GM12864 (cell line): ENCODE results near the gene PLA2G6.

ENCODE experiments used
- DNase-seq: peaks from one replicate; pipeline ENCODE4 v3.0.0-alpha.2; 2011; ENCODE audit warnings: low read depth
- H3K4me3 ChIP-seq: 2 replicates; pipeline ENCODE4 v1.5.1; 2011; ENCODE audit warnings: mild to moderate bottlenecking, low read depth, low read length, control low read depth
- CTCF ChIP-seq: IDR thresholded peaks from 2 replicates; pipeline ENCODE4 v1.5.1; 2011; ENCODE audit warnings: low read depth, mild to moderate bottlenecking, moderate library complexity, low read length, control low read depth, inconsistent platforms; ENCODE audit errors: missing control alignments

Gene PLA2G6

GRCh38 chr22:38176170-38176741, 5.4 kb downstream of the PLA2G6 start:
- DNase-seq: no peak
- H3K4me3 ChIP-seq: no peak overlapping the region
- no peak for TF ChIP-seq CTCF

GRCh38 chr22:38175206-38176118, 6.2 kb downstream of the PLA2G6 start:
- no peak for TF ChIP-seq CTCF
- no peak overlapping the region for H3K4me3 ChIP-seq
- no peak for DNase-seq

GRCh38 chr22:38174626-38175025, 7.0 kb downstream of the PLA2G6 start:
- no peak overlapping the region for H3K4me3 ChIP-seq
- no peak for DNase-seq
- no peak for TF ChIP-seq CTCF

- DNase-seq: no peak
Measured at GRCh38 chr22:38173641-38173906, 8.1 kb downstream of the PLA2G6 start.

GRCh38 chr22:38172832-38173640, 8.6 kb downstream of the PLA2G6 start:
- no peak for TF ChIP-seq CTCF
- DNase-seq: no peak
- H3K4me3 ChIP-seq: no peak overlapping the region

More at GRCh38 chr22:38173641-38173906, 8.1 kb downstream of the PLA2G6 start:
- no peak for TF ChIP-seq CTCF
- H3K4me3 ChIP-seq: no peak overlapping the region

GRCh38 chr22:38171927-38172831, 9.5 kb downstream of the PLA2G6 start:
- no peak overlapping the region for H3K4me3 ChIP-seq
- DNase-seq: no peak
- TF ChIP-seq CTCF: no peak
